Ovary (tissue), 9 donors: Measurements from ENCODE around the gene ARHGEF35. TPM values are rescaled to one million over a fixed set of nuclear protein-coding genes. Genes with fewer than 3 reads are reported as not detected.
"Not testable (repeated sequence)": the region's sequence is repeated elsewhere in the genome, so short reads cannot be mapped to it uniquely, and the experiment has no call there.

Experiments used
- DNase-seq, 5 donors: peaks; one replicate each; pipeline ENCODE4 v3.0.0-alpha.2; 2019 to 2020
- H3K27ac ChIP-seq, 2 donors: fragments of 200-600 bp; one replicate each; pipeline versions ENCODE4 v1.5.1 to v1.8.0; 2019 to 2022
- H3K27me3 ChIP-seq: fragments of 200-600 bp; one replicate; pipeline ENCODE4 v1.8.0; 2022
- H3K36me3 ChIP-seq: fragments of 200-600 bp; sonication (generic); one replicate; pipeline ENCODE4 v1.5.1; 2019
- H3K4me1 ChIP-seq: one replicate; pipeline ENCODE4 v1.8.1; 2013; ENCODE audit warnings: mild to moderate bottlenecking, moderate library complexity; ENCODE audit not compliant: insufficient read depth
- H3K4me3 ChIP-seq: fragments of 200-600 bp; sonication (generic); one replicate; pipeline ENCODE4 v1.5.1; 2017
- H3K9me3 ChIP-seq, 2 donors: fragments of 200-600 bp in 1 of 2; sonication (generic) in 1 of 2; one replicate each; pipeline versions ENCODE4 v1.5.1 to v1.8.1; 2013 to 2019; ENCODE audit warnings: mild to moderate bottlenecking in 1 of 2, moderate library complexity in 1 of 2
- WGBS, 3 donors: extraction: QIAGEN DNeasy Blood & Tissue Kit in 1 of 3; methylation state at CpG; one replicate each; pipeline versions ENCODE4 v1.1.5 to v1.1.7; 2013 to 2017; 5-methylcytosine and 5-hydroxymethylcytosine counted together
- intact Hi-C, 4 donors: fragments of 100-400 bp; cut with DNase I; formaldehyde crosslinking; loops; one replicate each; pipeline versions ENCODE4 v1.11.0 to v1.15.1; 2022 to 2023
- polyA plus RNA-seq, 2 donors: library from polyadenylated mRNA; stranded (reverse); fragments of 200-250 nt in 1 of 2; fragments of 350-450 nt in 1 of 2; fragmentation: Illumina TruSeq in 1 of 2; extraction: RNeasy Lipid Tissue Mini Kit (QIAGEN cat#74804) in 1 of 2; gene quantifications; one replicate each; pipeline ENCODE4 v1.2.3, GENCODE V29; 2013 to 2014
- total RNA-seq, 7 donors: library from RNA; depleted of rRNA in 2 of 7; stranded (reverse); fragments of >200 nt in 2 of 7; fragmentation: NEBNext Ultra II Directional in 3 of 7; extraction: Animal tissue kit (Norgen Biotek cat#: 25700) in 3 of 7; gene quantifications; one replicate each; pipeline versions ENCODE4 v1.1.0 to v1.2.4, GENCODE V29; 2016 to 2023
- donor health status: DM: no; HTN: no; CAD: no; lungs with moderate emphysema.
- donor health status: DM: no; HTN: no; CAD: no.
- donor health status: Bipolar disorder and iron deficiency.
- donor health status: DM: yes; HTN: yes; CAD: no.
- donor health status: DM: no; HTN: no; CAD: no.
- donor health status: DM: yes; HTN: yes; CAD: no.

The ARHGEF35 gene
- total and polyA plus RNA-seq, 9 donors = 2.9 to 14.8 (median 4.1) TPM

DNA sequence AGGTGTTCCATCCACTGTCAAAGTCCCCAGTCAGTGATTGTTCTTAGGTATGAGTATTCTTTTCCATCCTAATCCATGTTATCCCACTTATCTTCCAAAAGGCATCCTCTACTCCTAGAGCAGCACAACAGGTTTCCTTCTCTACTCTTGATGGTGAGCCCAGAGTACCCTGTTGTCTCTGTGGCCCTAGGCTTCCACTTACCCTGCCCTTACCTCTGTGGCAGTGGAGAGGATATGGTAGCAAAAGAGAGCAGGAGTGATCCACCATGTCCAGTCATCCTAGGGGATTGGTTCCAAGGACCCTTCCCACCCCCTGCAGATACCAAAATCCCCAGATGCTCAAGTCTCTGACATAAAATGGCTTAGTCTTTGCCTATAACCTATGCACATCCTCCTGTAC is 21.6 kb upstream of the ARHGEF35 start:
- H3K27me3 ChIP-seq, H3K27ac ChIP-seq, H3K36me3 ChIP-seq, H3K4me3 ChIP-seq, H3K9me3 ChIP-seq, H3K4me1 ChIP-seq, intact Hi-C loops, DNase-seq: not testable (repeated sequence)

DNA sequence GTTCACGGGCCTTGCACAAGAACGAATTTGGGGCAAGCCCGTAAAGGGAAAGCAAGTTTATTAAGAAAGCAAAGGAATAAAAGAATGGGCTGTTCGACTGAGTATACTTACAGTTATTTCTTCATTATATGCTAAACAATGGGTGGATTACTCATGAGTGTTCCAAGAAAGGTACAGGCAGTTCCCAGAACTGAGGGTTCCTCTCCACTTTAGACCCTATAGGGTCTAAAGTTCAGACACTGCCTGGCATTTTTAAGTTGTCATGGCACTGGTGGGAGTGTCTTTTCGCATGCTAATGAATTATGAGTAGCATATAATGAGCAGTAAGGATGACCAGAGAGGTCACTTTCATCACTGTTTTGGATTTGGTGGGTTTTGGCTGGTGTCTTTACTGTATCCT is 9.7 kb upstream of the ARHGEF35 start:
- H3K4me1 ChIP-seq, H3K36me3 ChIP-seq, intact Hi-C loops, H3K27ac ChIP-seq, DNase-seq, H3K9me3 ChIP-seq, H3K4me3 ChIP-seq, H3K27me3 ChIP-seq: not testable (repeated sequence)
- WGBS, 3 donors = no CpG with 5 or more reads among the region's 5 CpGs

DNA sequence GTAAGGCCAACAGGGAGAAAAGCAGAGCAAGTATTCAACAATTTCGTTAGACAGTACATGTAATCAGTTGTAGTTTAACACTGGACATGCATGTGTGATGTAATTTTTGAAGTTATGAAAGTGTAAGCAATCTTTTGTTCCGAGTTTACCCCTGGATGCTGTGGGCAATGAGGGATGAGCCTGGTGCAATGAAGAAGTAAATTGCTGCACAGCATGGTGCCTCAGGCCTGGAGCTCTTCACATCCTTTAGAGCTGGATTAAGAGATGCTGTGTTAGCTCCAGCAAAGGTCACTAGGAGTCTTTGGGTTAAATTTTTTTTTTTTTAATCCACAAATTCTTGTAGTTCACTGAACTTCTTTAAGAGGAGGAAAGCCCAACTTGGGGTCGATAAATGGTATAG is 7.5 kb upstream of the ARHGEF35 start:
- H3K27ac ChIP-seq, H3K4me1 ChIP-seq, H3K4me3 ChIP-seq, intact Hi-C loops, H3K36me3 ChIP-seq, H3K27me3 ChIP-seq, H3K9me3 ChIP-seq, DNase-seq: not testable (repeated sequence)
- WGBS, 3 donors = no CpG with 5 or more reads among the region's 3 CpGs

DNA sequence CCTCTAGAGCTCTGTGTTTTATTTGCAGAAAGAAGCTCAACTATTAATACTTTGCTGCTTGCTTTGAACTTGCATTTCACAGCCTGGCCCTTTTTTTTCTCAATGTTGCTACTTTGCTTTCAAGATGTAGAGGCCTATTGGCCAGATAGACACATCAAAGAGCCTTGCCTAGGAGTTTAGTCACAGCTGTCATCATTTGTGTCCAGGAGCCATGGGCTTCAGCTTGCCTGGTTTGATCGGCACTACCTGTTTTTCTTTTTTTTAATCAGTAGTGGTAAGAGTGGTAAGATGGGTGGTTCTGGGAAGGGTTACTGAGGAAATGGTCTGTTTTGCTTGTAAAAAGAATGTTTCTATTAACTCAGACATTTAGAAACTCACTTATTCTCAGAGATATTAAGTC is 6.3 kb upstream of the ARHGEF35 start:
- H3K36me3 ChIP-seq, H3K27ac ChIP-seq, H3K27me3 ChIP-seq, DNase-seq, H3K4me1 ChIP-seq, intact Hi-C loops, H3K4me3 ChIP-seq, H3K9me3 ChIP-seq: not testable (repeated sequence)
- WGBS, 3 donors = no CpG with 5 or more reads among the region's 1 CpG

DNA sequence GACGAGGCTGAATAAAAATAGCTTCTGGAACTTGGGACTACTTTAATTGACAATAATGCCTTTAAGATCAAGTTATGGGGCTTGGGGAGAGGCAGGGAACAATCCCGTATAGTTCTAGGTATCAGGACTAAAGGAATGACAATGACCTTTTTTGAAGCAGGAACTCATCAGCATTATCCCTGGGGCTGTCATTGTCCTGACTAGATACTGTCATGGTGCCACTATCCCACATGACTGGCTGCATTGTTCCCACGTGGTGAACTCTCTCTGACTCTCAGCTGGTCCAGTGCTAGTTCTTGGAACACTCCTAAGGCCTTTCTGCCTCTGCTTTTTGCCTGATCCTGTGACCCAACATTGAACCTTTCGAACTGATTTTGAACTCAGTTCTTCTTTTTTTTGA is 3.3 kb upstream of the ARHGEF35 start:
- H3K27me3 ChIP-seq, H3K36me3 ChIP-seq, H3K4me3 ChIP-seq, H3K9me3 ChIP-seq, H3K27ac ChIP-seq, intact Hi-C loops, H3K4me1 ChIP-seq, DNase-seq: not testable (repeated sequence)
- 48 to 78% (median 52%) methylated on average over 3 of the region's 4 CpGs for WGBS, 3 donors

DNA sequence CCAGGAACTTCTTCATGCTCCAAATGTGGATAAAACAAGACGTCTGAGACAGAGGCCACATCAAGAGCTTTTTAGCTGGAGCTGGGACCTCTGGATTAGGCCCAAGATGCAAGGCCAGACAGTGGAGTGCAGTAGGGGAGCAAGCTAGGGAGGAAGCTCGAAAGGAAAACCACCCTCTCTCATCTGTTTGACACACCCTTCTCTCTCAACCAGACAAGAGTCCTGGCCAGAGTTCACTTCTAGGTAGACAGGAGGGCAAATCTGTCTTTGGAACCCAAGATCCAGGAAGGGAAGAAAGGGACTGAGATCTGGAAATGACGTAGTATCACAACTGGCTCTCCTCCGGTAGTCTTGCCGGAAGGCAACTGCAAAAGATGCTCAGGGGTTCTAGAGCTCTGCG is 1.2 kb downstream of the ARHGEF35 start:
- H3K4me1 ChIP-seq, H3K27me3 ChIP-seq, intact Hi-C loops, H3K4me3 ChIP-seq, H3K9me3 ChIP-seq, H3K36me3 ChIP-seq, DNase-seq, H3K27ac ChIP-seq: not testable (repeated sequence)
- WGBS, 3 donors = no CpG with 5 or more reads among the region's 6 CpGs

DNA sequence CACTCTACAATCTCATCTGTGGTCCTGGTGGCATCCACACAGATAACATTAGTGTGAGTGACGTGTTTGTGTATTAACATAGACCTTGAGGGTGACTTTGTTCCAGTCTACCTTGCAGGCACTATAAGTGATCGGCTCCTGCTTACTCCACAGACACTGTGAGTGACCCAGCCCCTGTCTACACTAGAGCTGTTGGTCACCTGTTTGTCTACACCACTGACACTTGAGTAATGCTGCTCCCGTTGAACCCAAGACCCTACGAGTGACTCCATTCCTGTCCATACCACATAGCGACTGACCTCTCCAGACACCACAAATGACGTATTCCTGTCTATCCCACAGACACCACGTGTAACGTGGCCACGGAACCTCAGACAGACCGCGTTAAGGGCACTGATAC is 1.9 kb downstream of the ARHGEF35 start:
- intact Hi-C loops, H3K36me3 ChIP-seq, H3K4me3 ChIP-seq, H3K4me1 ChIP-seq, H3K9me3 ChIP-seq, H3K27ac ChIP-seq, DNase-seq, H3K27me3 ChIP-seq: not testable (repeated sequence)
- WGBS, 3 donors = no CpG with 5 or more reads among the region's 11 CpGs

DNA sequence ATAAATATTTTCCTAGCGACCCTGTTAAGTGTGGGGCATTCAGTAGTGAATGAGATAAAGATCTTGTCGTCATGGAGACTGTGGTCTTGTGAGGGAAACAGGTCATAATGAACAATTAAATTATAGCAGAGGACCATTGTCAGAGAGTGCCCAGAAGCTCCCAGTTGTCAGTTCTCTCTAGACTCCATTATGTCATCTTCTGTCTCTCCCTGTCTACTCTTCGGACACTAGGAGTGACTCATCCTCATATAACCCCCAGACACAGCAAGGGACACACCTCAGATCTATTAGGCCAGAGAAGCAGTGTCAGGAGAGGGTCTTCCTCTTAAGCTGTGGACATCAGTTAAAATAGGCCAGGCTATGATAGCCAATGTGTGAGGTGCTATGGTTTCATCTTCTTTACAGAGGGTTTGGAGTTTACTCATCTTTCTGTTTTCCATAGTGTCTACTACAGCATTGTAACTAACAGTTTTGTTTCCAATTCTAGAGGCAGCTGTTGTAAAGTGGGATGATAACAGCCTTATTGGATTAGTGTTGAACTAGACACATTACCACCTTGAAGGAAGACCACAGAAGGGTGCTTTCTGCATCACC is 7.0 kb downstream of the ARHGEF35 start:
- intact Hi-C loops, H3K9me3 ChIP-seq, H3K27ac ChIP-seq, H3K4me3 ChIP-seq, DNase-seq, H3K36me3 ChIP-seq, H3K4me1 ChIP-seq, H3K27me3 ChIP-seq: not testable (repeated sequence)
- WGBS, 3 donors = no CpG with 5 or more reads among the region's 3 CpGs

DNA sequence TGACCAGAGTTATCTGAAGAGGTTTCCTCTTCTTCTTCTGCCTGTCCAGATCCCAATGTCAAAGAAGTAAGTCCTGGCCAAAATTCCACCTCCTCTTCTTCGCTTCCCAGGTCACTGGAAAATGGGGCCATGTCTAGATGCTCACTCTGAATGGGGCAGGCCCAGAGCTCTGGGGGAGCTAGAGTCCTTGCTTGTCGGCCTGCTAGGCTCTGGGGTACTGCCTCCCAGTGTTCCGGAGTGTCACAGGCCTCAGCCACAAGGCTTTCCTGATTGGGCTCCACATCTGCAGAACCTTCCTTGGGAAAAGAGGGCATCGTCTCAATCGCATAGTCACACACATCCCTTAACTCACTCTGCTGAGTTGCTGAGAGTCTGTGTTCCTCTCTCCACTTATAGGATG is 7.8 kb downstream of the ARHGEF35 start:
- H3K27ac ChIP-seq, DNase-seq, H3K4me1 ChIP-seq, H3K27me3 ChIP-seq, H3K9me3 ChIP-seq, intact Hi-C loops, H3K4me3 ChIP-seq, H3K36me3 ChIP-seq: not testable (repeated sequence)
- WGBS, 3 donors = no CpG with 5 or more reads among the region's 5 CpGs

DNA sequence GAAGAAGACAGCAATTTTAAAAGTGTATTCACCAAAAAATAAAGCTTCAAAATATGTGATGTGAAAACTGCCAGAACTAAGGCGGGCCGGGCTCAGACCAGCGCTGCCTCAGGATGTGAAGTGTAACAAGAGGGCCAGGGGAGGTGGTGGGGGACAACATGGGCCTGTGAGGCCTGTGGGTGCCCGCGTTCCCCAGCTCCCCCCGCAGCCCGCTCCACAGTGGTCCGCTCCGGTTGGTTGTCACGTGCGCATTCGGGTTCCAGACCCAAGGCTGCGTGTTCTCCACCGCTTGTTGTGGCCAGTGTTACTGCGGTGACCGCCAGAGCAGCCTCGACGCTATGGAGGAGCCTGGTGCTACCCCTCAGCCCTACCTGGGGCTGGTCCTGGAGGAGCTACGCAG is 12.5 kb downstream of the ARHGEF35 start, which contains the start of gene CTAGE4:
Gene CTAGE4 (plus strand): TSS at position 301 of the 400 bp plus-strand sequence. CDS start 38 bp downstream, at position 339.
- H3K27me3 ChIP-seq, H3K4me1 ChIP-seq, DNase-seq, H3K4me3 ChIP-seq, H3K27ac ChIP-seq, intact Hi-C loops, H3K36me3 ChIP-seq, H3K9me3 ChIP-seq: not testable (repeated sequence)
- WGBS, 3 donors = no CpG with 5 or more reads among the region's 19 CpGs

DNA sequence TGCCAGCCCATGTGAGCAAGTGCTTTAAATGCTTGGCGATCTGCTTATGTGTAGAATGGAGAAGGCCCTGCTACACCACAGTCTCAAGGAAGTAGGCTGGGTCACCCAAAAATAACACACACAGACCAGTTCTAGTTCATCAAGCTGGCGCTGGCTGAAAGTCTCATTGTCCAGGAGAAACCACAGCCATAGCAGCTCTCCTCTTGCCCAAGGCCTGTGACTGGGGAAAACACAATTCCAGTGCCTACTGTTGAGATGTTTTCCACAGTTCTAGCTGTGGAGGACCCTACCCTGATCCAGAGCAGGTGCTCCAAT is 16.5 kb downstream of the ARHGEF35 start:
- H3K4me1 ChIP-seq, DNase-seq, H3K27ac ChIP-seq, H3K9me3 ChIP-seq, intact Hi-C loops, H3K4me3 ChIP-seq, H3K36me3 ChIP-seq, H3K27me3 ChIP-seq: not testable (repeated sequence)
- WGBS, 3 donors = 86 to 100% methylated on average over 1 of the region's 2 CpGs; no CpG with 5 or more reads in 1 of the 3 donors
